ENCODE results near the gene TIAM2.

- TF ChIP-seq CTCF (IDR thresholded peaks at IDR 0.05; ENCODE audit: borderline replicate concordance, extremely low read depth, low read length, poor library complexity, severe bottlenecking) (no peak), EZH2 (IDR thresholded peaks at IDR 0.05; ENCODE audit: borderline replicate concordance, low read depth, low read length, severe bottlenecking) (no peak)
These were observed 200.8 kb downstream of the TIAM2 start for GRCh38 chr6:155195903-155196302.

Measured in DND-41 (cell line).